Activated B cell treated with CpG ODN at 0.5 μM for 24 hours (primary cell): ENCODE results near the gene GIPC2. TPM values are rescaled to one million over a fixed set of nuclear protein-coding genes. Genes with fewer than 3 reads are reported as not detected.

ENCODE experiments used
- ATAC-seq: fragments of 200-7000 bp; cut with Tn5 transposase; one replicate; pipeline ENCODE4 v1.10.0; 2021; ENCODE audit warnings: low read depth, mild to moderate bottlenecking, moderate library complexity
- CTCF ChIA-PET: fragments of 350-600 bp; sonication (Branson Sonifier 250); formaldehyde crosslinking; loops from one replicate; lab custom pipeline; 2021; ENCODE audit warnings: antibody characterized with exemption; lab: Charles Lee
- POLR2A ChIA-PET: fragments of 350-600 bp; sonication (Branson Sonifier 250); formaldehyde crosslinking; loops from one replicate; lab custom pipeline; 2021; ENCODE audit warnings: antibody characterized with exemption; lab: Charles Lee
- DNase-seq: peaks from one replicate; pipeline ENCODE4 v3.0.0; 2022
- H3K27ac Mint-ChIP-seq: one replicate; pipeline ENCODE4 v1.8.0; 2020; ENCODE audit warnings: mixed read lengths
- H3K27me3 Mint-ChIP-seq: one replicate; pipeline ENCODE4 v1.8.0; 2021; ENCODE audit warnings: mixed read lengths
- H3K36me3 Mint-ChIP-seq: one replicate; pipeline ENCODE4 v1.8.0; 2021; ENCODE audit warnings: low read depth, mixed read lengths
- H3K4me1 Mint-ChIP-seq: one replicate; pipeline ENCODE4 v1.8.0; 2021; ENCODE audit warnings: mixed read lengths
- H3K4me3 Mint-ChIP-seq: one replicate; pipeline ENCODE4 v1.8.0; 2020; ENCODE audit warnings: mild to moderate bottlenecking, mixed read lengths
- H3K9me3 Mint-ChIP-seq: one replicate; pipeline ENCODE4 v1.8.0; 2020; ENCODE audit warnings: mixed read lengths
- CTCF ChIP-seq: fragments of 200-600 bp; IDR thresholded peaks from one replicate; pipeline ENCODE4 v1.8.0; 2022; ENCODE audit warnings: antibody characterized with exemption, mild to moderate bottlenecking
- intact Hi-C: fragments of 100-400 bp; cut with micrococcal nuclease; formaldehyde crosslinking; loops from one replicate; pipeline ENCODE4 v1.15.1; 2024
- total RNA-seq: library from RNA; stranded (reverse); gene quantifications from 2 replicates; pipeline ENCODE4 v1.2.3, GENCODE V29; 2022

The GIPC2 gene
- total RNA-seq, 1 donor from 2014 or later: not detected

GRCh38 chr1:78047631-78048030 is 1.9 kb downstream of the GIPC2 start:
- no peak overlapping the region for H3K27ac Mint-ChIP-seq
- no peaks in the 10 kb centered on the region for H3K9me3 Mint-ChIP-seq
- no peak for TF ChIP-seq CTCF
- H3K36me3 Mint-ChIP-seq: no peaks in the 10 kb centered on the region
- peak overlapping the region; percentile 17 for H3K4me3 Mint-ChIP-seq
- ATAC-seq (no peak), DNase-seq (no peak)
- peaks cover 16% of the 10 kb centered on the region for H3K4me1 Mint-ChIP-seq
- CTCF ChIA-PET: no interaction called here
- peaks cover 43% of the 10 kb centered on the region for H3K27me3 Mint-ChIP-seq
- intact Hi-C loops: no loop called here
- POLR2A ChIA-PET: no interaction called here

GRCh38 chr1:78048446-78048845 is 2.7 kb downstream of the GIPC2 start:
- Mint-ChIP-seq H3K4me1 (peaks cover 16% of the 10 kb centered on the region), H3K27me3 (peaks cover 43% of the 10 kb centered on the region), H3K27ac (no peak overlapping the region), H3K36me3 (no peaks in the 10 kb centered on the region), H3K4me3 (no peak overlapping the region), H3K9me3 (no peaks in the 10 kb centered on the region)
- DNase-seq (no peak), ATAC-seq (no peak)
- CTCF ChIA-PET: no interaction called here
- intact Hi-C loops: no loop called here
- POLR2A ChIA-PET: no interaction called here
- TF ChIP-seq CTCF: no peak

- Mint-ChIP-seq H3K9me3 (no peaks in the 10 kb centered on the region), H3K27ac (no peak overlapping the region), H3K27me3 (peaks cover 43% of the 10 kb centered on the region), H3K36me3 (no peaks in the 10 kb centered on the region), H3K4me3 (no peak overlapping the region), H3K4me1 (peaks cover 16% of the 10 kb centered on the region)
- ChIA-PET CTCF (interaction anchor here (0.7 kb wide), 1 partner anchor 44 kb away, joined by 5 read pairs; the partner anchor contains the start of gene DNAJB4), POLR2A (no interaction called here)
- ATAC-seq (no peak), DNase-seq (no peak)
- TF ChIP-seq CTCF: no peak
- intact Hi-C loops: no loop called here
These were observed 3.6 kb downstream of the GIPC2 start for GRCh38 chr1:78049396-78049795.

- peaks cover 8% of the 10 kb centered on the region for H3K4me1 Mint-ChIP-seq
- no peak for DNase-seq
- H3K27ac Mint-ChIP-seq: no peak overlapping the region
- H3K4me3 Mint-ChIP-seq: no peak overlapping the region
- CTCF ChIA-PET: no interaction called here
- H3K36me3 Mint-ChIP-seq: no peaks in the 10 kb centered on the region
- no peaks in the 10 kb centered on the region for H3K9me3 Mint-ChIP-seq
- no peak for ATAC-seq
- no peak for TF ChIP-seq CTCF
- peaks cover 30% of the 10 kb centered on the region for H3K27me3 Mint-ChIP-seq
- intact Hi-C loops: no loop called here
- POLR2A ChIA-PET: no interaction called here
These were observed 5.2 kb downstream of the GIPC2 start for GRCh38 chr1:78051005-78051404.

- CTCF ChIA-PET: no interaction called here
- ATAC-seq: no peak
- H3K4me1 Mint-ChIP-seq: no peaks in the 10 kb centered on the region
- no peaks in the 10 kb centered on the region for H3K9me3 Mint-ChIP-seq
- no peak for TF ChIP-seq CTCF
- no peak overlapping the region for H3K27ac Mint-ChIP-seq
- no peaks in the 10 kb centered on the region for H3K36me3 Mint-ChIP-seq
- DNase-seq: no peak
- peaks cover 14% of the 10 kb centered on the region for H3K27me3 Mint-ChIP-seq
- intact Hi-C loops: no loop called here
- POLR2A ChIA-PET: no interaction called here
- no peak overlapping the region for H3K4me3 Mint-ChIP-seq
These were observed 7.1 kb downstream of the GIPC2 start for GRCh38 chr1:78052685-78053405.
